Fibroblast of lung (primary cell): ENCODE measurements around the gene GPR156. TPM values are rescaled to one million over a fixed set of nuclear protein-coding genes. Genes with fewer than 3 reads are reported as not detected.

Source experiments
- DNase-seq, 2 donors: peaks; one replicate each; pipeline versions ENCODE4 v3.0.0 to v3.0.0-alpha.2; 2010; ENCODE audit warnings: low read depth in 2 of 2
- H2AFZ ChIP-seq: 2 replicates; pipeline ENCODE4 v1.5.1; 2012; ENCODE audit warnings: low read length, control low read depth, inconsistent platforms
- H3K27ac ChIP-seq: 2 replicates; pipeline ENCODE4 v1.5.1; 2011; ENCODE audit warnings: low read length, control low read depth; ENCODE audit not compliant: insufficient read depth
- H3K27me3 ChIP-seq: 2 replicates; pipeline ENCODE4 v1.5.1; 2011; ENCODE audit warnings: mild to moderate bottlenecking, low read length; ENCODE audit not compliant: control insufficient read depth, insufficient read depth
- H3K36me3 ChIP-seq: 2 replicates; pipeline ENCODE4 v1.5.1; 2011; ENCODE audit warnings: low read length; ENCODE audit not compliant: control insufficient read depth, insufficient read depth
- H3K4me1 ChIP-seq: 2 replicates; pipeline ENCODE4 v1.5.1; 2011; ENCODE audit warnings: low read length; ENCODE audit not compliant: control insufficient read depth, insufficient read depth; ENCODE audit errors: extremely low read depth
- H3K4me2 ChIP-seq: 2 replicates; pipeline ENCODE4 v1.5.1; 2011; ENCODE audit warnings: low read length, control low read depth; ENCODE audit not compliant: insufficient read depth; ENCODE audit errors: extremely low read depth
- H3K4me3 ChIP-seq, 4 experiments: fragments of 200-600 bp in 1 of 4; sonication (generic) in 1 of 4; replicated peaks in 1 of 4; 2 replicates each; pipeline ENCODE4 v1.5.1; 2011 to 2016; ENCODE audit warnings: low read length in 4 of 4, low read depth in 3 of 4, mild to moderate bottlenecking in 3 of 4, control low read depth in 2 of 4, inconsistent platforms in 1 of 4, mixed read lengths in 1 of 4; ENCODE audit not compliant: insufficient read depth in 1 of 4; ENCODE audit errors: control extremely low read depth in 1 of 4
- H3K79me2 ChIP-seq: 2 replicates; pipeline ENCODE4 v1.5.1; 2012; ENCODE audit warnings: mild to moderate bottlenecking, low read length, inconsistent platforms; ENCODE audit not compliant: control insufficient read depth, insufficient read depth
- H3K9ac ChIP-seq: 2 replicates; pipeline ENCODE4 v1.5.1; 2011; ENCODE audit warnings: mild to moderate bottlenecking, low read length, control low read depth; ENCODE audit not compliant: insufficient read depth
- H3K9me3 ChIP-seq: 2 replicates; pipeline ENCODE4 v1.5.1; 2012; ENCODE audit warnings: low read depth, low read length; ENCODE audit not compliant: control insufficient read depth, insufficient read depth
- H4K20me1 ChIP-seq: 2 replicates; pipeline ENCODE4 v1.5.1; 2011; ENCODE audit warnings: low read length; ENCODE audit not compliant: control insufficient read depth, insufficient read depth; ENCODE audit errors: extremely low read depth
- CTCF ChIP-seq, 2 donors: IDR thresholded peaks in 1 of 2; conservative IDR thresholded peaks in 1 of 2; 1 replicate in 1 of 2; 2 replicates in 1 of 2; pipeline ENCODE4 v1.5.1; 2011 to 2012; ENCODE audit warnings: low read length in 2 of 2, control low read depth in 1 of 2, inconsistent platforms in 1 of 2, low read depth in 1 of 2, mild to moderate bottlenecking in 1 of 2
- EZH2 ChIP-seq: IDR thresholded peaks from 2 replicates; pipeline ENCODE4 v1.5.1; 2012; ENCODE audit warnings: low read length, control low read depth, mild to moderate bottlenecking; ENCODE audit errors: missing control alignments
- polyA plus RNA-seq, 2 donors: library from polyadenylated mRNA; depleted of rRNA in 1 of 2; stranded (reverse) in 1 of 2; unstranded in 1 of 2; fragments of >200 nt; gene quantifications; 2 replicates each; pipeline ENCODE4 v1.2.1, GENCODE V29; 2011 to 2012; ENCODE audit warnings: missing spikeins in 1 of 2
- total RNA-seq: library from RNA; depleted of rRNA; stranded (reverse); fragments of >200 nt; gene quantifications from 2 replicates; pipeline ENCODE4 v1.2.1, GENCODE V29; 2014

The GPR156 gene
- total and polyA plus RNA-seq, 2 donors (not counting 1 experiment from before 2014, with no cell fraction given): 0.33 to 0.42 TPM

- H4K20me1 ChIP-seq: no peaks in the 10 kb centered on the region
- no peak for DNase-seq
- no peaks in the 10 kb centered on the region for H3K36me3 ChIP-seq
- H3K4me2 ChIP-seq: no peak overlapping the region
- peaks cover 17% of the 10 kb centered on the region for H3K4me1 ChIP-seq
- no peaks in the 10 kb centered on the region for H3K79me2 ChIP-seq
- no peak overlapping the region for H2AFZ ChIP-seq
- no peak overlapping the region for H3K27ac ChIP-seq
- no peak for TF ChIP-seq EZH2
- no peak for TF ChIP-seq CTCF (conservative IDR thresholded peaks at IDR 0.05 in 1 of 2, IDR thresholded peaks at IDR 0.05 in 1 of 2; ENCODE audit: low read depth in 1 of 2, low read length in 2 of 2)
- no peaks in the 10 kb centered on the region for H3K27me3 ChIP-seq
- no peaks in the 10 kb centered on the region for H3K9me3 ChIP-seq
- H3K9ac ChIP-seq: no peak overlapping the region
- H3K4me3 ChIP-seq: no peak overlapping the region
Measured at GRCh38 chr3:120167488-120167887, 117.5 kb downstream of the GPR156 start.

DNA sequence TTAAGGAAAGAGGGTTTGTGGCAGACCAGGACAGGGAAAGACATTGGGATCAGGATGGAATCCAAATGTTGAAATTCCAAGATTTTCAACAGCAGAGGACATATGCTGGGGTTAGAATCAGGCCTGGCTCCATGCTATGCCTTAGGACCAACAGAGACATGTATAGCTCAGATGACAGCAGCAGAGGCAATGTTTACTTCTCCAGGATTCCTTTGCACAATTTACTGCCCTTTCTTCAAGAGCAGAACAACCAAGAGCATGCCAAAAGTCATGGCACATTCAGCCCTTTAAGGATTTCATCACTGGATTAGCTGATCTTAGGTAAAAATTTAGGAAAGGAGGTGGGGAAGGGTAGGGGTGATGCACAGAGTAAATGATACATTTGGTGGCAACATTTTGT lies 121.2 kb downstream of the GPR156 start:
- H2AFZ ChIP-seq: no peak overlapping the region
- TF ChIP-seq CTCF (conservative IDR thresholded peaks at IDR 0.05 in 1 of 2, IDR thresholded peaks at IDR 0.05 in 1 of 2; ENCODE audit: low read depth in 1 of 2, low read length in 2 of 2) (no peak), EZH2 (no peak)
- no peak overlapping the region for H3K4me2 ChIP-seq
- DNase-seq: peak in 1 of 2 donors; percentile 37
- no peaks in the 10 kb centered on the region for H3K9me3 ChIP-seq
- peaks cover 2% of the 10 kb centered on the region for H3K4me1 ChIP-seq
- no peak overlapping the region for H3K27ac ChIP-seq
- H3K27me3 ChIP-seq: no peaks in the 10 kb centered on the region
- H4K20me1 ChIP-seq: no peaks in the 10 kb centered on the region
- H3K36me3 ChIP-seq: no peaks in the 10 kb centered on the region
- H3K79me2 ChIP-seq: no peaks in the 10 kb centered on the region
- H3K4me3 ChIP-seq: no peak overlapping the region
- no peak overlapping the region for H3K9ac ChIP-seq

- H4K20me1 ChIP-seq: no peaks in the 10 kb centered on the region
Measured at GRCh38 chr3:120163026-120163425, 122.0 kb downstream of the GPR156 start.

More at GRCh38 chr3:120163026-120163425, 122.0 kb downstream of the GPR156 start:
- Histone ChIP-seq H3K79me2 (no peaks in the 10 kb centered on the region), H2AFZ (no peak overlapping the region), H3K4me2 (no peak overlapping the region), H3K4me1 (peaks cover 2% of the 10 kb centered on the region), H3K27ac (no peak overlapping the region), H3K9me3 (no peaks in the 10 kb centered on the region), H3K4me3 (no peak overlapping the region), H3K9ac (no peak overlapping the region), H3K36me3 (no peaks in the 10 kb centered on the region), H3K27me3 (no peaks in the 10 kb centered on the region)
- DNase-seq: no peak
- no peak for TF ChIP-seq EZH2
- no peak for TF ChIP-seq CTCF (conservative IDR thresholded peaks at IDR 0.05 in 1 of 2, IDR thresholded peaks at IDR 0.05 in 1 of 2; ENCODE audit: low read depth in 1 of 2, low read length in 2 of 2)
